ENCODE measurements around the gene HBG1.

DNA sequence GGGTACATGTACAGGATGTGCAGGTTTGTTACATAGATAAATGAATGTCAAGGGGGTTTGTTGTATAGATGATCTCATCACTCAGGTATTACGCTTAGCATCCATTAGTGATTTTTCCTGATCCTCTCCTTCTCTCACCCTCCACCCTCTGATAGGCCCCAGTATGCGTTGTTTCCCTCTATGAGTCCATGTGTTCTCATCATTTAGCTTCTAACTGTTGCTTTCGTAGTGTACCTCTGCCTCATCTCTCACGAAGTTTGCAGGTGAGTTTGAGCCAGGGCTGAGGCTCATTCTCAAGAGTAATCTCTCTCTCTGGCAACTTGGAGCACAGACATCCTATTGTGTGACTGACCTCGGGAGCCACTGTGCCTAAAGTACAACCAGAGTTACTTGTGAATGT lies 24.7 kb upstream of the HBG1 start:
- TF ChIP-seq, protein P1, sequence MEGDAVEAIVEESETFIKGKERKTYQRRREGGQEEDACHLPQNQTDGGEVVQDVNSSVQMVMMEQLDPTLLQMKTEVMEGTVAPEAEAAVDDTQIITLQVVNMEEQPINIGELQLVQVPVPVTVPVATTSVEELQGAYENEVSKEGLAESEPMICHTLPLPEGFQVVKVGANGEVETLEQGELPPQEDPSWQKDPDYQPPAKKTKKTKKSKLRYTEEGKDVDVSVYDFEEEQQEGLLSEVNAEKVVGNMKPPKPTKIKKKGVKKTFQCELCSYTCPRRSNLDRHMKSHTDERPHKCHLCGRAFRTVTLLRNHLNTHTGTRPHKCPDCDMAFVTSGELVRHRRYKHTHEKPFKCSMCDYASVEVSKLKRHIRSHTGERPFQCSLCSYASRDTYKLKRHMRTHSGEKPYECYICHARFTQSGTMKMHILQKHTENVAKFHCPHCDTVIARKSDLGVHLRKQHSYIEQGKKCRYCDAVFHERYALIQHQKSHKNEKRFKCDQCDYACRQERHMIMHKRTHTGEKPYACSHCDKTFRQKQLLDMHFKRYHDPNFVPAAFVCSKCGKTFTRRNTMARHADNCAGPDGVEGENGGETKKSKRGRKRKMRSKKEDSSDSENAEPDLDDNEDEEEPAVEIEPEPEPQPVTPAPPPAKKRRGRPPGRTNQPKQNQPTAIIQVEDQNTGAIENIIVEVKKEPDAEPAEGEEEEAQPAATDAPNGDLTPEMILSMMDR (IDR thresholded peaks at IDR 0.05): no peak
- no peak for TF ChIP-seq POLR2A (IDR thresholded peaks at IDR 0.05)

Data from esophagus squamous epithelium (tissue), 4 donors.